NT2/D1 (cell line): Measurements from ENCODE around the gene PHAF1.
A peak's percentile ranks its signal among the peaks of the same experiment; 100 is the strongest.

Experiments
- DNase-seq: peaks from one replicate; pipeline ENCODE4 v3.0.0-alpha.2; 2011; ENCODE audit warnings: low read depth, low spot score
- H3K27me3 ChIP-seq: 2 replicates; pipeline ENCODE4 v1.6.0; 2011; ENCODE audit warnings: mild to moderate bottlenecking; ENCODE audit not compliant: insufficient read length, insufficient read depth
- H3K36me3 ChIP-seq: 2 replicates; pipeline ENCODE4 v1.6.1; 2011; ENCODE audit warnings: mild to moderate bottlenecking, low read length, mixed read lengths; ENCODE audit not compliant: insufficient read depth, insufficient read length
- H3K4me1 ChIP-seq: 2 replicates; pipeline ENCODE4 v1.5.1; 2011; ENCODE audit not compliant: insufficient read depth, insufficient read length
- H3K4me3 ChIP-seq: 2 replicates; pipeline ENCODE4 v1.5.1; 2011; ENCODE audit warnings: low read depth; ENCODE audit not compliant: insufficient read length
- H3K9ac ChIP-seq: 2 replicates; pipeline ENCODE4 v1.6.0; 2011; ENCODE audit warnings: low read depth; ENCODE audit not compliant: insufficient read length
- H3K9me3 ChIP-seq: 2 replicates; pipeline ENCODE4 v1.5.1; 2011; ENCODE audit warnings: mild to moderate bottlenecking, low read length; ENCODE audit not compliant: insufficient read depth
- SUZ12 ChIP-seq: IDR thresholded peaks from 2 replicates; pipeline ENCODE4 v1.6.1; 2011; ENCODE audit not compliant: insufficient read length, insufficient read depth; ENCODE audit errors: extremely low read depth
- YY1 ChIP-seq: IDR thresholded peaks from 2 replicates; pipeline ENCODE4 v1.6.1; 2011; ENCODE audit not compliant: insufficient read length, insufficient read depth
- ZNF274 ChIP-seq: IDR thresholded peaks from 2 replicates; pipeline ENCODE4 v1.6.1; 2011; ENCODE audit warnings: mild to moderate bottlenecking, low read depth, low read length

Gene PHAF1

GRCh38 chr16:67184995-67185650 lies 75.4 kb downstream of the PHAF1 start:
- no peak for TF ChIP-seq YY1
- peak overlapping the region; percentile 87 for H3K9ac ChIP-seq
- DNase-seq: peak; percentile 92
- H3K27me3 ChIP-seq: peaks cover 24% of the 10 kb centered on the region
- peaks cover 14% of the 10 kb centered on the region for H3K36me3 ChIP-seq
- no peaks in the 10 kb centered on the region for H3K9me3 ChIP-seq
- H3K4me1 ChIP-seq: peaks cover 27% of the 10 kb centered on the region
- H3K4me3 ChIP-seq: peak overlapping the region; percentile 81

- no peak for TF ChIP-seq YY1
- no peak for TF ChIP-seq SUZ12
- no peak for TF ChIP-seq ZNF274
- no peak for DNase-seq
- H3K27me3 ChIP-seq: peaks cover 24% of the 10 kb centered on the region
- H3K4me3 ChIP-seq: no peak overlapping the region
- H3K36me3 ChIP-seq: peaks cover 9% of the 10 kb centered on the region
- no peaks in the 10 kb centered on the region for H3K9me3 ChIP-seq
- H3K4me1 ChIP-seq: peaks cover 28% of the 10 kb centered on the region
- no peak overlapping the region for H3K9ac ChIP-seq
Measured at GRCh38 chr16:67185651-67186134, 76.0 kb downstream of the PHAF1 start.

- Histone ChIP-seq H3K36me3 (peaks cover 5% of the 10 kb centered on the region), H3K4me3 (no peak overlapping the region), H3K27me3 (peaks cover 24% of the 10 kb centered on the region), H3K9me3 (no peaks in the 10 kb centered on the region), H3K9ac (peak overlapping the region; percentile 27), H3K4me1 (peaks cover 29% of the 10 kb centered on the region)
- TF ChIP-seq SUZ12 (no peak), ZNF274 (no peak), YY1 (no peak)
- DNase-seq: no peak
Measured at GRCh38 chr16:67186550-67186950, 76.8 kb downstream of the PHAF1 start.

GRCh38 chr16:67187175-67187890 lies 77.6 kb downstream of the PHAF1 start:
- Histone ChIP-seq H3K4me1 (peaks cover 29% of the 10 kb centered on the region), H3K9ac (peak overlapping the region; percentile 52), H3K27me3 (peaks cover 24% of the 10 kb centered on the region), H3K9me3 (no peaks in the 10 kb centered on the region), H3K36me3 (peaks cover 2% of the 10 kb centered on the region), H3K4me3 (no peak overlapping the region)
- no peak for TF ChIP-seq SUZ12
- TF ChIP-seq ZNF274: no peak
- no peak for TF ChIP-seq YY1
- no peak for DNase-seq

GRCh38 chr16:67188323-67188722 lies 78.6 kb downstream of the PHAF1 start:
- Histone ChIP-seq H3K9ac (no peak overlapping the region), H3K4me1 (peaks cover 38% of the 10 kb centered on the region), H3K36me3 (peaks cover 9% of the 10 kb centered on the region), H3K4me3 (no peak overlapping the region), H3K27me3 (peaks cover 24% of the 10 kb centered on the region), H3K9me3 (no peaks in the 10 kb centered on the region)
- no peak for DNase-seq
- TF ChIP-seq SUZ12: no peak
- TF ChIP-seq YY1: no peak
- no peak for TF ChIP-seq ZNF274

- Histone ChIP-seq H3K4me3 (no peak overlapping the region), H3K36me3 (peaks cover 14% of the 10 kb centered on the region), H3K9ac (no peak overlapping the region), H3K9me3 (no peaks in the 10 kb centered on the region), H3K27me3 (peaks cover 24% of the 10 kb centered on the region), H3K4me1 (peaks cover 38% of the 10 kb centered on the region)
- no peak for DNase-seq
- TF ChIP-seq YY1 (no peak), ZNF274 (no peak), SUZ12 (no peak)
Measured at GRCh38 chr16:67188798-67189197, 79.1 kb downstream of the PHAF1 start.

- Histone ChIP-seq H3K27me3 (peaks cover 13% of the 10 kb centered on the region), H3K9me3 (no peaks in the 10 kb centered on the region), H3K4me1 (peaks cover 33% of the 10 kb centered on the region), H3K4me3 (no peak within 1 kb of the TSS), H3K9ac (no peak within 1 kb of the TSS), H3K36me3 (peaks cover 26% of the 10 kb centered on the region)
- TF ChIP-seq ZNF274 (no peak), SUZ12 (no peak), YY1 (no peak)
- DNase-seq: no peak
Measured at GRCh38 chr16:67190041-67190440, 80.3 kb downstream of the PHAF1 start, which contains the start of gene EXOC3L1. Gene EXOC3L1, minus strand, starts transcription at chr16:67190136. Its CDS starts 460 bp downstream, at chr16:67189676.
